GM12892 (cell line): ENCODE results near the gene IFNA1.

Experiments used
- POLR2A ChIP-seq: IDR thresholded peaks from 2 replicates; pipeline ENCODE4 v1.6.1; 2011; ENCODE audit warnings: low read depth, low read length, control low read depth
- POLR2AphosphoS5 ChIP-seq: IDR thresholded peaks from 2 replicates; pipeline ENCODE4 v1.6.1; 2011; ENCODE audit warnings: low read depth, low read length, control low read depth
- TAF1 ChIP-seq: IDR thresholded peaks from 2 replicates; pipeline ENCODE4 v1.6.1; 2011; ENCODE audit warnings: low read depth, mild to moderate bottlenecking, control low read depth, low read length, borderline replicate concordance

DNA sequence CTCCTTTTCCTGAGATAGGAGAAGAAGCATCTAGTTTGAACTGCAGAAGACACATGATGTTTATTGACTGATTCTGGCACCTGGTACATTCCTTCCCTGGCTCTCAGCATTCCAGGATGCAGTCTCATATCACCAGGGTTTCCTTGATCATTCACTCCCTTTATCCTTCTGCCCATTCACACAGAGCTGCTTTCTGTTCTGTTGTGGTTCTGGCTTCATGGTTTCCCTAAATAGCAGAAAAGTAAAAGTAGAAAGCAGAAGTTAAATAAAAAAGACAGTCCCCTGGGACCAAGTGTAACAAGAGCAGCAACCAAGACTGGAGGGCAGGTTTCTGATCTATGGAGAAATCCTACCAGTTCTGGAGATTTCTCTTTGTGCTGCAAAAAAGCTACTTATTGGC, 28.1 kb upstream of the IFNA1 start:
- TF ChIP-seq POLR2A: no peak
- no peak for TF ChIP-seq POLR2AphosphoS5
- TF ChIP-seq TAF1: no peak
